ENCODE data around the gene PGAM4. TPM values are rescaled to one million over a fixed set of nuclear protein-coding genes. Genes with fewer than 3 reads are reported as not detected.
A peak's percentile ranks its signal among the peaks of the same experiment; 100 is the strongest.
"Not testable (repeated sequence)": the region's sequence is repeated elsewhere in the genome, so short reads cannot be mapped to it uniquely, and the experiment has no call there.

The PGAM4 gene
- total and polyA plus RNA-seq, 5 experiments from 2014 or later: not detected

GRCh38 chrX:77919370-77919769 is 50.1 kb downstream of the PGAM4 start:
- POLR2A ChIA-PET: interaction anchor here (0.5 to 2.0 kb wide), 2 partner anchors 9 to 24 kb away, joined by 3 to 4 read pairs; partner anchors contain the start of gene ATP7A

GRCh38 chrX:77918568-77918967 is 50.9 kb downstream of the PGAM4 start:
- H3K9me3 Mint-ChIP-seq: no peaks in the 10 kb centered on the region
- H3K27ac Mint-ChIP-seq: peak overlapping the region in 3 of 10 donors; percentile 2 to 26 (median 7)
- H3K27me3 Mint-ChIP-seq: no peaks in the 10 kb centered on the region
- H3K36me3 Mint-ChIP-seq: peaks cover 0 to 2% (median 2%) of the 10 kb centered on the region in 3 donors
- H3K4me3 Mint-ChIP-seq: peak overlapping the region in 1 of 10 donors; percentile 41
- ATAC-seq (no peak), DNase-seq (no peak)
- POLR2A ChIA-PET: interaction anchor here (2.0 kb wide), 1 partner anchor 23 kb away, joined by 4 read pairs; no protein-coding TSS in a partner anchor
- peaks cover 20 to 43% (median 34%) of the 10 kb centered on the region in 4 donors for H3K4me1 Mint-ChIP-seq

More at GRCh38 chrX:77919370-77919769, 50.1 kb downstream of the PGAM4 start:
- Mint-ChIP-seq H3K4me1 (peaks cover 20 to 42% (median 34%) of the 10 kb centered on the region in 4 donors), H3K27ac (peak overlapping the region in 4 of 10 donors; percentile 5 to 55 (median 31)), H3K4me3 (peak overlapping the region in 1 of 10 donors; percentile 18)
- ATAC-seq, H3K36me3 Mint-ChIP-seq, DNase-seq, H3K9me3 Mint-ChIP-seq, H3K27me3 Mint-ChIP-seq: not testable (repeated sequence)

Other genes starting within 250 kb of the PGAM4 start
- gene ATRX, start 183.4 kb downstream of the PGAM4 start, total RNA-seq: 100 to 1,000 TPM; 125 to 126 TPM
- gene ATRX, start 183.4 kb downstream of the PGAM4 start, polyA plus RNA-seq: 10 to 100 TPM; 33.6 to 60.8 (median 48.0) TPM
- gene MAGT1, start 74.2 kb downstream of the PGAM4 start, total RNA-seq: 10 to 100 TPM; 25.9 to 35.0 TPM
- gene MAGT1, start 74.2 kb downstream of the PGAM4 start, polyA plus RNA-seq: 10 to 100 TPM; 35.2 to 45.9 (median 42.2) TPM
- gene COX7B, start 70.2 kb downstream of the PGAM4 start, total RNA-seq: 100 to 1,000 TPM; 119 to 121 TPM
- 100 to 1,000 TPM; 370 to 445 (median 402) TPM for gene COX7B, start 70.2 kb downstream of the PGAM4 start, polyA plus RNA-seq
- 10 to 100 TPM; 13.2 to 13.8 TPM for gene ATP7A, start 58.9 kb downstream of the PGAM4 start, total RNA-seq
- 1 to 10 TPM; 5.1 to 7.0 (median 5.8) TPM for gene ATP7A, start 58.9 kb downstream of the PGAM4 start, polyA plus RNA-seq
- gene PGK1, start 134.6 kb upstream of the PGAM4 start, total RNA-seq: 100 to 1,000 TPM; 205 to 213 TPM
- 100 to 1,000 TPM; 501 to 515 (median 513) TPM for gene PGK1, start 134.6 kb upstream of the PGAM4 start, polyA plus RNA-seq
- gene TAF9B, start 170.0 kb upstream of the PGAM4 start, total RNA-seq: 10 to 100 TPM; 14.7 to 16.5 TPM
- gene TAF9B, start 170.0 kb upstream of the PGAM4 start, polyA plus RNA-seq: 10 to 100 TPM; 17.0 to 21.4 (median 19.1) TPM

Data from naive thymus-derived CD8-positive, alpha-beta T cell (primary cell).